Effector memory CD4-positive, alpha-beta T cell (primary cell): ENCODE measurements around the gene ARHGEF9.

Source experiments
- DNase-seq, 3 donors: peaks; one replicate each; pipeline ENCODE4 v3.0.0-alpha.2; 2020
- H3K27ac ChIP-seq: 2 replicates; pipeline ENCODE4 v1.7.0; 2013; ENCODE audit warnings: mild to moderate bottlenecking, low read length, moderate library complexity; ENCODE audit not compliant: insufficient read depth, poor library complexity, severe bottlenecking
- H3K27me3 ChIP-seq: replicated peaks from 2 replicates; pipeline ENCODE4 v1.7.0; 2013; ENCODE audit warnings: mild to moderate bottlenecking, low read length; ENCODE audit not compliant: insufficient read depth, control insufficient read depth, poor library complexity, severe bottlenecking
- H3K36me3 ChIP-seq: 2 replicates; pipeline ENCODE4 v1.7.0; 2013; ENCODE audit warnings: mild to moderate bottlenecking, low read length, moderate library complexity; ENCODE audit not compliant: control insufficient read depth, insufficient read depth
- H3K4me1 ChIP-seq: 2 replicates; pipeline ENCODE4 v1.7.0; 2013; ENCODE audit warnings: low read length, mild to moderate bottlenecking; ENCODE audit not compliant: control insufficient read depth, insufficient read depth, poor library complexity, severe bottlenecking
- H3K4me3 ChIP-seq: 2 replicates; pipeline ENCODE4 v1.7.0; 2013; ENCODE audit warnings: low read length, low read depth, mild to moderate bottlenecking; ENCODE audit not compliant: insufficient read depth, poor library complexity, severe bottlenecking
- H3K9me3 ChIP-seq: 2 replicates; pipeline ENCODE4 v1.7.0; 2013; ENCODE audit warnings: mild to moderate bottlenecking, low read length, moderate library complexity; ENCODE audit not compliant: control insufficient read depth

ARHGEF9 gene

DNA sequence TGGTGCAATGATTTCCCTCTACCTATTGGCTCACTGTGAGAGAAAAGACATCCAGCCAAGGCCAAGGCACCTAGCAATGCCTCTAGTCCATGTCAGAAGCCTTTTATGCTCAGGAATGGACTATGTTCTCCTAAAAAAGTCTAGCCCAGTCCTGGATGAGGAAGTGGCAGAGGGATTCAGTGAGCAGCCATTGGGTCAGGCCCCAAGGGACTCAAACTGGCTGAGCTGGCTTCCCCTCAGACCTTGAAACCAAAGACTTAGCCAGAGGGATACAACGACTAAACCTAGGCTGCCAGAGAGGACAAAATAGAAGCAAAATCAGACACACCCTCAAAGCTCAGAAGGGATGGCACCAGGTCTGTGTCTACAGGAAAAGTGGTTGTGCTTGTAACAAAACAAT is 49.1 kb downstream of the ARHGEF9 start:
- H3K27me3 ChIP-seq, result no peaks in the 10 kb centered on the region
- H3K4me1 ChIP-seq, result no peaks in the 10 kb centered on the region
- H3K4me3 ChIP-seq, result no peak overlapping the region
- H3K36me3 ChIP-seq, result no peaks in the 10 kb centered on the region
- no peaks in the 10 kb centered on the region for H3K9me3 ChIP-seq
- H3K27ac ChIP-seq, result no peak overlapping the region
- no peak for DNase-seq

DNA sequence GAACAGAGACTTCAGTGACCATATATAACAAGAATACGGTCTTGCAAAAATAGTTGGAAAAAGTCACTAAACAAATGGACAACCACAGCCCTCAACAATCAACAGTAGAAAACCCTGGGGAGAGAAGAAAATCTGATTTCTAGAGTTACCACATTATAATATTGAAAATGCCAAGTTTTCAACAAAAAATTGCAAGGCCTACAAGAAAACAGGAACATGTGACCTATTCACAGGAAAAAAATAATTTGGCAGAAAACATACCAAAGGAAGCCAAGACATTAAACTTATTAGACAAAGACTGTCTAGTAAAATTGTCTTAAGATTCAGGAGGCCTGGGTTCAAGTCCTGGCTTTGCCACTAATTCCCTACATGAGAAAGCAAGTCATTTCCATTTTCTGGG is 64.7 kb downstream of the ARHGEF9 start:
- no peak overlapping the region for H3K27ac ChIP-seq
- no peak for DNase-seq
- peaks cover 7% of the 10 kb centered on the region for H3K36me3 ChIP-seq
- no peaks in the 10 kb centered on the region for H3K9me3 ChIP-seq
- no peak overlapping the region for H3K4me3 ChIP-seq
- H3K4me1 ChIP-seq, result no peaks in the 10 kb centered on the region
- H3K27me3 ChIP-seq, result no peaks in the 10 kb centered on the region

DNA sequence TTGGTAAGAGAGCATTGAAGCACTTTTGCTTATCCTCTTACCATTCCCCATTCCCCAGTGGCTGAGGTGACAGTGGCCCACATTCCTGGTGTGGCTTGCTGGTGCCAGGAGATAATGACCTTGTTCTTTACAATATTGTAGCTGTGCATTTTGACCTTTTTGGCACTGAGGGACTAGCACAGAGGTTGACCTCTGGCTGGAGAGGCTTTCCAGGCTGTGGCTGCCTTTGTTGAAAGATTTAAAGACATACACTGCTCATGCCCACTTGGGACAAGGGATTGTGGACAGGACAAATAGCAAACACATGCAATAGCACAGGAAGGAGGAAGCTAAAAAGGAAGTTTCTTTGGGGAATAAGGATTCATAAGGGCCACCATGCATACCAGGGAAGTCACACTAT is 65.4 kb downstream of the ARHGEF9 start:
- no peak overlapping the region for H3K27ac ChIP-seq
- DNase-seq, result no peak
- H3K9me3 ChIP-seq, result no peaks in the 10 kb centered on the region
- H3K27me3 ChIP-seq, result no peaks in the 10 kb centered on the region
- H3K4me3 ChIP-seq, result no peak overlapping the region
- no peaks in the 10 kb centered on the region for H3K4me1 ChIP-seq
- H3K36me3 ChIP-seq, result peaks cover 7% of the 10 kb centered on the region

DNA sequence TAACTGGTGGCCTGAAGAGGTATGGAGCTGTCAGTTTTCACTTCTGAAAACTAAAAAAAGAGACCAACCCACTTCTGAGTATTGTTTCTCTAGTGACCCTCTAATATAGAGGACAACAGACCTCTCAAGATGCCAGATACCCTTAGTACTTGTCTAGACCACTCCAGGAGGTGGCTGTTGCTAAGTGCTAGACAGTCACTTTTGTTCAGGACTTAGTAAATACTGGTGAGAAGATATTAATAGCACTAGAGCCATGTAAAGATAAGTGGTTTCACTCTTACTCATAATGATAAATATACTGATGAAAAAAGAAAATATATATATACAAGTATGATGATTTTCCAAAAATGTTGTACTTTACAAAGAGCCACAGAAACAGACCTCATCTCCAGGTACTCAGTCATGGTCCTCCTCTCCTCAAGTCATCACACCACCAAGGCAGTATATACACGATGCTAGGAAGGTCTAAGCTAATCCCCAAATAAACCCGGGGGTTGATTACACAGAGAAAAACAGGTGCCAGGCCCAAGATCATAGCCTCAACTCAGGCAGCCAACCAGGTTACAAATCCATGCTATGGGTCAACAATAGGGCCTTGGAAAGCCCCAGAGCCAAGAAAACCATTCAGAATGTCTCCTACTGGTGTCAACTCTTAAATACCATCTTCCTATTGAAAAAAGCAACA is 66.9 kb downstream of the ARHGEF9 start:
- H3K27ac ChIP-seq, result no peak overlapping the region
- peaks cover 3% of the 10 kb centered on the region for H3K36me3 ChIP-seq

DNA sequence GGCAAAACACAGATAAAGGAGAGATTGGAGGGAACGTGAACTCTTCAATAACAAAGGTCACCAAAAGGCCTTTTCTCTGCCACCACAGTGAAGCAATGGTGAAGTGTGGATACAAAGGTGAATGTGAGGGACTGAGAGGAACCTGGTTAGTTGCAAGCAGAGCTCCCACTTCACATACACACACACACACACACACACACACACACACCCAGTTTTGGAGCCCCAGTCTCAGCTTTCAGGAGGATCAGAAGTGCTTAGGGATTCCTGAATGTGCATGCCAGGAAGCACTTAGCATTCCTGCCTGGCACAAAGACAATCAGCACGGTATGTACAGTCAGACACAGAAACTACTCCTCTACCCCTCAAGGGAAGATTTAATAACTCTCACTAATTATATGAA is 71.5 kb downstream of the ARHGEF9 start:
- no peaks in the 10 kb centered on the region for H3K27me3 ChIP-seq

More for the DNA sequence above, 66.9 kb downstream of the ARHGEF9 start:
- no peak for DNase-seq
- Histone ChIP-seq H3K27me3 (no peaks in the 10 kb centered on the region), H3K4me1 (no peaks in the 10 kb centered on the region), H3K4me3 (no peak overlapping the region), H3K9me3 (no peaks in the 10 kb centered on the region)

DNA sequence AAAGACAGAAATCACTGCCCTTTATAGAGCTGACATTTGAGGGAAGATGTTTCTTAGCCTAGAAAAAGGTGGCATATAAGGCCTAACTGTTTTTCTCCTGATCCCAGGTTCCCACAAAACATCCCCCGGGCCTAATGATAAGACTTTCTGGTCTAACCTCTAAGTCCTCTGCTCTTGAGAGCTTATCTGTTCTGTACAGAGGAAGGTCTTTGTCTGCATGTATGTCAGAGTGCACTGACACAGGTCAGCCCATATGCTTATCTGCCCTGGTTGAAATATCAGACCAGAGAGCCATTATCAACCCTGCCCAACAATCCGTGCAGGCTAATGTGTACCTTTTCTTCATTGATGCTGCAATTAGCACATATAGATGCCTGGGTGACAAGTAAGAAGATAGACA is 76.2 kb downstream of the ARHGEF9 start:
- DNase-seq, result no peak
- Histone ChIP-seq H3K36me3 (peaks cover 9% of the 10 kb centered on the region), H3K4me3 (no peak overlapping the region), H3K4me1 (no peaks in the 10 kb centered on the region), H3K9me3 (no peaks in the 10 kb centered on the region), H3K27ac (no peak overlapping the region), H3K27me3 (no peaks in the 10 kb centered on the region)

More for the DNA sequence above, 71.5 kb downstream of the ARHGEF9 start:
- H3K36me3 ChIP-seq, result no peaks in the 10 kb centered on the region
- no peaks in the 10 kb centered on the region for H3K9me3 ChIP-seq
- H3K4me1 ChIP-seq, result no peaks in the 10 kb centered on the region
- H3K4me3 ChIP-seq, result no peak overlapping the region
- DNase-seq, result no peak
- H3K27ac ChIP-seq, result no peak overlapping the region

DNA sequence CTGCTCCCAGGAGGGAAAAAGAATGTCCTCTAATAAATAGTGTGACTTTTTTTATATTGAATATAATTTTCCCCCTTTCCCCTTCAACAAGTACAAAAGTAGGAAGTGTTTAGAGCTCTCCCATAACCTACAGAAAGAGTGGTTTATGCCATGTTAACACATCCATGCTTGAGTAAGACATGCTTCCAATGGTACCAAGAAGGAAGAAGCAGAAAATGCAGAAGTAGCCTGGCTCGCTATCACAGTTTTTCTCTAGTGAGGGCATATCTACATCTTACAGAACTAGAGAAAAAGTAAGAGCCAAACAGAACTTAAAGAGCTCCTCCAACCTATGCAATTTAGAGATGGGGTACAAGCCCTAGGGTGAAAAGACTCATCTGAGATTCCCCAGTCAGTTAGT is 82.5 kb downstream of the ARHGEF9 start:
- Histone ChIP-seq H3K27ac (no peak overlapping the region), H3K27me3 (no peaks in the 10 kb centered on the region), H3K4me3 (no peak overlapping the region), H3K4me1 (no peaks in the 10 kb centered on the region), H3K9me3 (no peaks in the 10 kb centered on the region), H3K36me3 (peaks cover 9% of the 10 kb centered on the region)
- DNase-seq, result no peak

DNA sequence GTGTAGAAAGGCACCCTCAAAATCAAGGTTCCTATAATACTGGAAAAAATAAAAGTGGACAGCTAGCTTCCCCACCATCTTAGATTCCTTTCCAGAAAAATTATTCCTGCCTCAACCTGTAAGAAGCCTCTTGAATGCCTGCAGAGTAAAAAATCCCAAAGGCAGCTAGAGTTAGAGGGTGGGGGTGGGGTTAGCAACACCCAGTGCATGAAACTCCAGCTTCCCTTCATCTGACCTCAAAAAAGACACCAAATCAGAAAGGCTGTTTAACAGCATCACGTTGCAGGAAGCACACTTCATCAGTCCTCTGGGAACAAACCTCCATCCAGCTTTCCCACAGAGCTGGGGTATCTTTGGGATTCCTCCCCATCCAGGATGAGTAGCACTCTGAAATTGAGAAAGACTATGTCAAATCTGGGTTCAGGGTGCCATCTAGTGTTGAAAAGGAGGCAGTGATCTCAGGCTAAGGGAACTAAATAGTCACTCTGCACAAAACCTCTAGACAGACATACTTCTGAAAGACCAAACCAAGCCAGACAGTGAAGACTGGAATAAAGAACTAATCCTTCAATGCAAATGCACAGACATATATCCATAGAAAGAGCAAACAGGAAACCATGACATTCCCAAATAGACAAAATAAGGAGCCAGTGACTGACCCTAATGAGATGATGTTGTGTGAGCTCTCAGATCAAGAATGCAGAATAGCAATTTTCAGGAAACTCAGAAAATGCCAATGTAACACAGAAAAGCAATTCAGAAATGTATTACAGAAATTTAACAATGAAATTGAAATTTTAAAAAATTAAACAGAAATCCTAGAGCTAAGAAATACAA is 97.9 kb downstream of the ARHGEF9 start:
- DNase-seq, result peak in 1 of 3 donors; percentile 1
- no peaks in the 10 kb centered on the region for H3K9me3 ChIP-seq
- no peaks in the 10 kb centered on the region for H3K36me3 ChIP-seq
- H3K27ac ChIP-seq, result no peak overlapping the region
- no peaks in the 10 kb centered on the region for H3K4me1 ChIP-seq
- no peak overlapping the region for H3K4me3 ChIP-seq
- no peaks in the 10 kb centered on the region for H3K27me3 ChIP-seq

DNA sequence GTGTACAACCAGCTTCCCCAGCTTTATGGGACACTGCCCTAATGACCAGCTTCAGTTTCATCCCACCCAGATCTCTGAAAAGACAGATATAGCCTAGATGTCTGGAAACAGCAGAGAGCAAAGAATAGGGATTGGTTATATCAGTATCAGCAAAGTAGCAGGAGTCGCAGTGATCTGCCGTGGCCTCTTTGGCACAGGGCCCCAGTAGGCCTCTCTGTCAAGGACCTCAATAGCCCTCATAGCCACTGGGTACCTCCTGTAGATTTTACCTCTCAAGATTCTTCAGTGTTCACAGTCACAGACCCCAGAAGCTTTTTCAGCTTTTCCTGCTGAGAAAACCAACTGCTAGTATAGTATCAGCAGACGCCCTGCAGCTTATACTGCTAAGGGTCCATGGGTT is 104.6 kb downstream of the ARHGEF9 start:
- Histone ChIP-seq H3K27ac (no peak overlapping the region), H3K4me1 (no peaks in the 10 kb centered on the region), H3K4me3 (no peak overlapping the region), H3K9me3 (no peaks in the 10 kb centered on the region), H3K36me3 (no peaks in the 10 kb centered on the region), H3K27me3 (no peaks in the 10 kb centered on the region)
- DNase-seq, result no peak

DNA sequence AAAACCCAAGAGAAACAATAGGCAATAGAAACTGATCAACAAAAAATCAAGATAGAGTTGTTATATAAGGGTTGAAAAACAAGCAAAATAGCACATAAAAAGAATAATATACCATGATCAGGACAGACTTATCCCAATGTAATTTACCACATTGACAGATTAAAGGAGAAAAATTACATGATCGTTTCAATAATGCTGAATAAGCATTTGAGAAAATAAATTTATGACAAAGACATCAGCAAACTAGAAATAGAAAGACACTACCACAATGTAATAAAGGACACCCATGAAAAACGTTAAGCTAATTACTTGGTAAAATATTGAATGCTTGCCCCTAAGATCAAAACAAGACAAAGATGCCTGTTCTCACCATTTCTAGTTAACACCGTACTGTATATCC is 105.6 kb downstream of the ARHGEF9 start:
- Histone ChIP-seq H3K27ac (no peak overlapping the region), H3K4me3 (no peak overlapping the region), H3K27me3 (no peaks in the 10 kb centered on the region), H3K4me1 (no peaks in the 10 kb centered on the region), H3K36me3 (no peaks in the 10 kb centered on the region), H3K9me3 (no peaks in the 10 kb centered on the region)
- no peak for DNase-seq
